ENCODE data around the gene TCF20. TPM values are rescaled to one million over a fixed set of nuclear protein-coding genes. Genes with fewer than 3 reads are reported as not detected.

Gene TCF20
- 19.0 TPM for total RNA-seq

DNA sequence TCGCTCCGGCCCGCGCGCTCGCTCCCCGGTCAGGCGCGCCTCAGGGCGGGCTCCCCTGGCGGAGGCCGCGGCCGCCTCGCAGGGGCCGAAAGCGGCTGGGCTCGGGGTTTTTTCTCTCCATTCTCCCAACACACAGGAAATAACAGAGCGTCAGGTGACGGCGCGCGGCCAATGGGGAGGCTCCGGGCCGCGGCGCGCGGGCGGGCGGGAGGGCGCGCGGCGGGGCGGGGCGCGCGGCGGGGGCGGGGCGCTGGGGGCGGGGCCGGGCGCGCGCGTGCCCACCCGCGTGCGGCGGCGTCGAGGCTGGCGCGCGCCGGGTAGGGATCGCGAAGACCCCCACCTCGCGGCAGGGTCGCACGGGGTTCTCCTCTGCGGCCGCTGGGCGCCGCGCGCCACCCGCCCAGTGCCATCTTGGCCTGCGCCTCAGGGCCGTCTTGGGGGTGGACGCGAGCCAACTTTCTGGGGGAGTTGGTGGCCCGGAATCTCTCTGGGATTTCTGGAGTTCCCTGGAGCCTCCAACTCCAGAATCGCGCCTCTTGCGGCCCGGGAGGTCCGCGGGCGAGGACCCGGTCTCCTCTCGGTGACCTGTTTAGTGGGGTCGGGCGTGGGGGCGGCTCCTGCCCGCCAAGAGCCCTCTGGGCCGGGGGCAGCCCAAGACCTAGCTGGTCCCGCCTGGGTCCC lies at the start of gene TCF20:
Gene TCF20 (minus strand): TSS at position 144 of the 681 bp plus-strand sequence. CDS start 55,348 bp downstream, outside the sequence.
- ATAC-seq: peak; percentile 68
- DNase-seq (ENCODE audit: low spot score): peak; percentile 77

DNA sequence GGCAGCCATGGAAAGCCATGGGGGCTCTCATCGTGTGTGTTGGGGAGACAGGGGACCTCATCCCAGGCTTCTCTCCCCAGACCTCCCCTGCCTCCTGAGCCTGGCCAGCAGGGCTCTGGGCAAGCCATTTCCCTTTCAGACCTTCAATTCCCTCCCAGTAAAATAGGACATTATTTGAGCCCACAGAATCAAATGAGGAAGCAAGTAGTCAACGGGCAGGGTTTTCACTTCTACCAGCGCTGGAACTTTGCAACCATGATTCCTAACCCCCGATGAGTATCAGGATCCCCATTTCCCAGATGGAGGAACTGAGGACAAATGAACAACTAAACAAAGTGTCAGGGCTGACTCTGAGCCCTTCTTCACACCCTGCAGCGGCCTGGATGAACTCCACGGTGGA lies 48.9 kb upstream of the TCF20 start:
- DNase-seq (ENCODE audit: low spot score) (no peak), ATAC-seq (no peak)

DNA sequence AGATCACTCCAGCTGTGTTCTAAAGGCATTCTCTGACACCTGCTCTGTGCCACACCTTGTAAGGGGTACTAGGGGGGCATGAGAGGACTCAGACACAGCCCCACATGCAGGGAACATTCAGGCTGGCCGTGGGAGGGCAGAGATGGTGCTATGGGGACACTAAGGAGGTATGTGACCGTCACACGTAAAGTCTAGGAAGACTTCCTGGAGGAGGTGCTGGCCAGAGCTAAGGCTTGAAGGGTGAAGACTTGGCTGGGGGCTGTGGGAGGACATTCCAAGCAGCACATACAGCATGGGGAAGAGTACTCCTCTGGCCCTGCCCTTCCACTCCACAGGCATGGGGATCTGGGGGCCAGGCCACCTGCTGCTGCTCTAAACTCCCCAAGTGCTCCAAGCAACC lies 48.5 kb upstream of the TCF20 start:
- DNase-seq (ENCODE audit: low spot score) (no peak), ATAC-seq (no peak)

DNA sequence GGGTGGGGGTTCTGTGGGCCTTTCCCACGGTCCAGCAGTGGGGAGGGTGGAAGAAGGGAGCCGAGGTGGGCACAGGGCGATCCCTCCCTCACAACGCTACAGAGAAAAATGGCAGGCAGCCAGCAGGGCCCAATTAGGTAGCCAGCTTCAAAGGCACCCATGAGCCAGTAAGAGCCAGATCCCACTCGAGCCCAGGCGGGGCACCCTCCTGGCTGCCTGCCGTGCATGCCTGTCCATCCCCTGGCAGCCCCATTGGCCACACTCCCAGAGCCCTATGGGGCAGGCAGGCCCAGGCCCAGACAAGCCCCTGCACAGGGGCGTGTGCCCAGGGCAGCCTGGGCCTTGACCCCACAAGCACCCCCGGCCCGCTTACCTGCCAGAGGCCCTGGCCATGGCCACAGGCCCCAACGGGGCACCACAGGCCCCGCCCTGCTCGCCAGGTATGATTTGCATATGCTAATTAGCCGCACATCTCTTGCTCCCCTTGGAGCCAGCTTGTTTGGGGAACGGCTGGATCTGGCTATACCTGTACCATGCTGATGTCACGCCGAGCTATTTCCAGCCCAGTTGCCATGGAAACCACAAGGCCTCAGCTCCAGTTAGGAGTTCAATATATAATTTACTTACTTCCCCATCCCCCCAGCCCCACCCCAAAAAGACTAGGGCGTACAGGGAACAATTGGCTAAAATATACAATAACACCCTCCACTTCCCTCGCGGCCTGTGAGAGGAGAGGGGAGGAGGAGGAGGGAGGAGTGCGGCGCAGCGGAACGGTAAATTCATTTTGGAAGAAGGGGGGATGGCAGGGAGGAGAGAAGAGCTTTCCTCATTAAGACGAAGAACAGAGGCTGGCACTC lies 47.5 kb upstream of the TCF20 start:
- DNase-seq (ENCODE audit: low spot score) (no peak), ATAC-seq (no peak)

DNA sequence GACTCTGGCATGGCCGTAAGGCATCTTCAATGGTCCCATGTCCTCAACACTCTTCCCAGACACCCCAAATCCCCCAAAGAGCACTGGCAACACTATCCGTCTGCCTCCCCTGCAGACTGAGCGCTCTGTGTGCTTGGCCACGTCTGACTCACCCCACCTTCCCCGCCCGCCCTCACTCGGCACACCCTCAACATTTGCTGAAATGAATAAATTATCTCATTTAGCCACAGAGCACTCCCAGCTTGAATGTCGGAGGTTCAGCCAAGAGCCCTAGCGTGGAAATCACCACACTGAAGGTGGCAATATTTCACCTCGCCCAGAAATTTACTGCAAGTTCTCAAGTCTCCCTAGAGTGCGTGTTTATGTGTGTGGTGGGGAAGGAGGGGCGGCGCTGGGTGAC lies 46.6 kb upstream of the TCF20 start:
- DNase-seq (ENCODE audit: low spot score): no peak

DNA sequence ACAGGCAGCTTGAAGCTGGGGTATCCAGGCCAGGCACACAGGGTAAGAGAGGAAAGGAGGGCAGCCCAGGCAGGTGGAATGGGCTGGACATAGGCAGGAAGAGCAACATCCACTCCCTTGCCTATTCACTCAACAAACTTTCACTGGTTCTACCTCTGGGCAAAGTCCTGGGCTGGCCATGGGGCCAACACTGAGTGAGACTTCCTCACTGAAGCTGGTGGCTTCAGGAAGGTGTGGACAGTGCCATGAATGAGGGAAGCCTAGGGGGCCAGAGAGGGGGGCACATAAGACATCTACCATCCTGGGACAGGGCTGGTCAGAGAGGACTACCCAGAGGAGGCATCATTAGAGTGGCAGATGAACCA lies 44.9 kb upstream of the TCF20 start:
- DNase-seq (ENCODE audit: low spot score): no peak
- ATAC-seq: no peak

More for the DNA sequence above, 46.6 kb upstream of the TCF20 start:
- no peak for ATAC-seq

DNA sequence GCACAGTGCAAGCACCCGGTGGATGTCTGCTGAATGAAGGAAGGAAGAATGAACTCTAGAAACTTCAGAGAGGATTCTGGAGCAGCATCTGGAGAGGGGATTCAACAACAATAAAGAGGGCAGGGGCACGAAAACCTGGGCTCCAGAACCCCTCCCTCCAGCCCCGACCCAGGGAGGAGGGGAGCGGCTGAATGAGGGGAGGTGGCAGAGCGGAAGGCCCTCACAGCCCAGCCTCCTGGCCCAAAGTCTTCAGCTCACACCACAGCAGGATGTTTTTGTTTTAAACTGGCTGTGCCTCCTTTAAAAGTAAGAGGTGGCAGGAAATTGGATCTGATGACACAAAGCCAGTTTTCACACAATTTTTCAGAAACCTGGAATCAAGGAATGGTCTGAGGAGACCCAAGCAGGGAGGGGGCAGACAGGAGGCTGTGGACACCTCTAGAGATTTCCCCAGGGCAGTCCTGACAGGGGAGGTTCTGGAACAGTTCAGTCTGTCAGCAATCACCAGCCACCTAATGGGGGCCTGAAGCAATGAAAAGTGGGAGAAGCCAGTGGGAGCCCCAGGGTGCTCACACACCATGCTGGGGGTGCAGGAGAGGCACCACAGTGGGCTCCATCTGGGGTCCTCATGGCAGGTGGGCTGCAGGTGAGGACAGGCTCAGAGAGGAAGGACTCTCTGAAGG lies 44.4 kb upstream of the TCF20 start:
- no peak for ATAC-seq

DNA sequence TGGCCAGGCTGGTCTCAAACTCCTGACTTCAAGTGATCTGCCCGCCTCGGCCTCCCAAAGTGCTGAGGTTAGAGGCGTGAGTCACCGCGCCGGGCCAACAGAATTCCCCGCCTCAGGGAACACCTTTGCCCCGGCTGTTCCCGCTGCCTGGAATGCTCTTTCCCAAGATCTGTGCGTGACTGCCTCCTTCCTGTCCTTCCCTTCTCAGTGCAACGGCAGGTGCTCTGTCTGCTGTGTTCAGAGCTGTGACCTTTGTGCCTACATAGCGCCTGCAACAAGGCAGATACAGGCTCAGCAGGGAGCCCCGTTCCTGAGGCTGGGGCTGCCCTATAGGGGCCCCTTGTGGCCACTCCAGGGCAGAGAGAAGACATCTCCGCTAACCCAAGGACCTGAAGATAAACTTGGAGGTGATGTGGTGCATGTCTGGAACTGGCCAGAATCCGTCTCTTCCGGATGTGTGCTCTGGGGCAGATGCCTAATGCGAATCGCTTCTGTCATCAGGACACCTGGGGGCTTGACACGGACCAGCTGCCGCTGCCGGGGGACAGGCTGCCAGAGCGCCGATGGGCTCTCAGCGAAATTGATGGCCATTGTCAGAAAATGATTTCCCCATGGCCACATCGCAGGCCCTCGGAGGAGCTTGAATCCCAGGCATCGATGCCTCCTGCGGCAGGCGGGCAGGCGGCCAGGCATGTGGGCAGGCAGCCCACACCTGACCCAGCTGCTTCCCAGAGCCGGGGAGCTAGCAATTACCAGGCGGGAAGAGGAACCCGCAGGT lies 43.5 kb upstream of the TCF20 start:
- DNase-seq (ENCODE audit: low spot score) (peak; percentile 70), ATAC-seq (peak; percentile 89)

More for the DNA sequence above, 44.4 kb upstream of the TCF20 start:
- no peak for DNase-seq (ENCODE audit: low spot score)

DNA sequence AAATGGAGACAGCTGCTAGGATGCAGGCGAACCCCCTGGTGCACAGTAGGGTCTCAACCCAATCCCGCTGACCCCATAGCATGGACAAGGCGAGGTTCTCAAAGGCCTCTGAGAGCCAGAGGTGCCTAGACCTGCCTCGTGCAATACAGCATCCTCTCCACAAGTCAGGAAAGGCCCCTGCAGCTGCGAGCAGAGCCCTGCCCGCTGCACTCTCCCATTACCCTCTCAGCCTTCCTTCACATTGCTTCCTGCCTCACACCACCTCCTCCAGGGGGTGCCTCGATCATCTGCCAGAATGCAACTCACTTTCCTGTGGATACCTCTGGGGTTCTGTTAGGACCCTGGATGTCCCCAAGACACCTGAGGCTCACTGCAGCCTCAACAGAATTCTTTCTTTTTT lies 42.8 kb upstream of the TCF20 start:
- DNase-seq (ENCODE audit: low spot score): no peak
- no peak for ATAC-seq

DNA sequence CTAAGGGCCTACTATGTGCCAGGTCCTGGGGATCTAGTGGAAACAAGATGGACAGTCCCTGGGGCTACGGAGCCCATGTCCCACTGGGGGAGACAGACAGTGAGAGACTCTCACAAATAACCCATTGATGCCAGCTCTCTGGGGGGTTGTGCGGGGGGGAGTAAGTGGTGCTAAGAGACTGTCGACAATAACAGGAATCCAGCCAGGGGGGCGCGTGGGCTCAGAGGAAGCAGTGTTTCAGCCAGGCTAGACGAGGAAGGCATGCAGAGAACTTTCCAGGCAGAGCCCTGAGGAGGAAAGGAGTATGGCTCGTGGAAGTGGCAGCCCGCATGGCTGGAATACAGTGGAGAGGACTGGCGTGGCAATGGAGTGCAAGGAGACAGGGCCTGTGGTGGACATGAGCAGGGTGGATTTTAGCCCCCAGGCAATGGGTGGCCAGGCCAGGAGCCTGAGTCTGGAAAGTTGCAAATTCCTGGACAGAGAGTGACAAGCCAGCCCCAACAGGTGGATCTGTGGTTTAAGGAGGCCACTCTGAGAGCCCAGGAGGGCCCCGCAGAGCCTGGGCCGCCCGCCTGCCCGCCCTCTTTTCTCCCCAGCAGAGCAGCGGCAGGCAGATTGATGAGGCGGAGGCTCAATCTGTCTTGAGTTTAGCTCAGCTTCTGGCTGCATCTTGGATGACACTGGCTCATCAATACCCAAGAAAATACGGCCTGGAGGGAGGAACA lies 40.0 kb upstream of the TCF20 start:
- DNase-seq (ENCODE audit: low spot score) (no peak), ATAC-seq (no peak)

DNA sequence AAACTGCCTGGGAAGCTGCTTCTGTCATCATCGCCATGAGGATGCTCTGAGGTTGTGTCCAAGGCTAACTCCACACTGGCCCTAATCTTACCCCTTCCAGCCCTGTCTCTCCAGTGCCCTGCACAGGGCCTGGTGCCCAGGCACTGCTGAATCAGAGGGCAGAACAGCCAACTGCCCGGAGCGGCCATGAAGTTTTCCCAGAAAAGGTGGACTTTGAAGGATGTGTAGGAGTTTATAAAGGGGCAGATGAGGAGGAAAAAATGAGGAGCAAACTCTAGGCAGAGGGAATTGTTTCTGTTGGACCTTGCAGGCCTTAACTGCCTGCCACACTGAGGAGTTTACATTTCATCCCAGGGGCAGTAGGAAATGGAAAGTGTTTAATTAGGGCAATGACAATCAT lies 39.4 kb upstream of the TCF20 start:
- DNase-seq (ENCODE audit: low spot score): no peak
- no peak for ATAC-seq

DNA sequence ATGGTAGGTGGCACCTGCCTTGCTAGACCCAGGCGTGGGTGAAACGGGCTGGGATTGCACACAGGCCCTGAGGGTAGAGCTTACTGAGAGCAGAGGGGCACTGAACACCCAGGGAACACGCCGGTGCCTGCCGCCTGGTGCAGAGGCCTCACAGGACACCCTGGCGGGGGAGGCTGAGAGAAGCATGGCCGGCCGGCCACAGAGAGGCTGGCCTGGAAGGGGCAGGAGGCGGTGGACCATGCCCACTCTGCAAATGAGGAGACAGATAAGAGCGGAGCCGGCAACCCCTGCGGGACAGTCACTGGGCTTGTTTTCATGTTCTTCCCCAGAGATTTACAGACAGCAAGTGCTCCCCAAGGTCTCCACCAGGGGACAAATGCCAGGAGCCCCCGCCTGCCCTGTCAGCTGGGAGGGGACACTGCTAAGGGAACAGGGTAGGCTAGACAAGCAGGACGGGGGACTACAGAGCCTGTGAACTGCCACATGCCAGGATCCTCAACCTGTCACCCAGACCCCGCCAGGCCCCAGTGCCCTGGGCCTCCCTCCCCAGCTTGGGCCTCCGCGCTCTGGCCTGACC lies 38.5 kb upstream of the TCF20 start:
- no peak for DNase-seq (ENCODE audit: low spot score)
- ATAC-seq: no peak

DNA sequence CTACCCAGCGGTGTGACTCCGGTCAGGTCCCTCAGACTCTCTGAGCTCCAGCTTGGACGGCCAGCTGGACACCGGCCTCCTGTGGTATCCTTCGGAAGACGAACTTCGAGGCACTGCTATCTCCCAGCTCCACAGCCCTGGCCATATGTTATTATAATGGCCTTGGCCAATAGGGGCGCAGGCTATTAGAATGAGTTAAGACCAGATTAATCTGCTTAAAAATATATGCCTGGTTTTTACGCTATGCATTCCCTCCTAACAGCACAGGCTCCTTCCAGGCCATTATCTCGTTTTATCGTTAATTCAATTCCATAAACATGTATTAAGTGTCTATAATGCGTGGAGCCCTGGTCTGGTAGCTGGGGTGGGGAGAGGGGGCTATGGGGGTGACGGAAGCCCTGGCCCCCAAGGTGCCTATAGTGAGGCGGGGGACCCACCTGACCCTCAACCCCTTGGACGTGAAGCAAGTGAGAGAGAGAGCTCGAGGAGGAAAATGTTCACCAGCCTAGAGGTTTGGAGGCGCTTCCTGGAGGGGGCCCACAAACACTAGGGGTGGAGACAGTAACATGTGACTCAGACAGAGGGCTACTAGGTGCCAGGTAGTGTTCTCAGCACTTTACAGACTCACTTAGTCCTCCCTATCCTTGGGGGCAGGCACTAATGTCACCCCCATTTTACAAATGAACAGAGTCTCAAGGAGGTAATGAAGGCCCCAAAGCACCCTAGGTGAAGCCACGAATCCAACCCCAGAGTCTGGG lies 37.5 kb upstream of the TCF20 start:
- no peak for ATAC-seq

DNA sequence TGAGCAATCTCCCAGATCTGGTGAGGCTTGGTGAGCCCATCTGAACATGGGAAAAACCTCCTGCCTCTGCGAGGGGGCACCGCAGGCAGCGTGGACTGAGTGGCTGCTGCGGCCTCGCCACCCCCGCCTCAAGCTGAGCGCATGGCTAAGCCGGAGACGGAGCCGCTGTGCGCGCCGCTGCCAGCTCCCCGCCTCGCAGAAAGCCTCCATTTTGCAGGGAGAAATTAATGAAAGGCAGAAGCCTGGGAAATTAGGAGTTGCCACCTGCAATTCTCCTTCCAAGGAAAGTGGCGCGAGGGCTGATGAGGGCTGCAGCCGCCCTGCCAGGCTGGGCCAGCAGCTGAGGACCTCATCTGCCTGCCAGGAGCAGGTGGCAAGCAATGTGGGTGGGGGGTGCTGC lies 35.6 kb upstream of the TCF20 start:
- DNase-seq (ENCODE audit: low spot score) (no peak), ATAC-seq (no peak)

More for the DNA sequence above, 37.5 kb upstream of the TCF20 start:
- DNase-seq (ENCODE audit: low spot score): no peak

DNA sequence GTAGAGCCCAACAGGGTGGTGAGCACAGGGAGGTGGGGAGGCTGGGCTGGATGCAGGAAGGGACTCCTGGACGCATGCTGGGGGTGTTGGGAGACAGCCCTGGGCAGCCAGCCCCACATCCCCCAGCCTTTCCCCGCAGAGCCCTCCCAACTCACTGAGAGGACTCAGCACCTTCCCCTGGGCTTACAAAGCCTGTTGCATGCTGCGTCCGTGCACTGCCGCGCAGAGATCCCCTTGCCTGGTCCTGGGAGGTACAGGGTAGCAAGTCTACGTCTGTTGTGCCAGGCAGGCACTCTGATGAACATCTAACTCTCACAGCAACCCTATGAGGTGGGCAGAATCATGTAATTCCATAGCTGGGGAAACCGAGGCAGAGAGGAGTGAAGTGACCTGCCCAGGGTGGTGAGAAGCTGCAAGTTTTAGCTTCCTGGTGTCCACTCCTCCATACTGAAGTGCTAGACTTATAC lies 33.9 kb upstream of the TCF20 start:
- DNase-seq (ENCODE audit: low spot score) (no peak), ATAC-seq (no peak)

DNA sequence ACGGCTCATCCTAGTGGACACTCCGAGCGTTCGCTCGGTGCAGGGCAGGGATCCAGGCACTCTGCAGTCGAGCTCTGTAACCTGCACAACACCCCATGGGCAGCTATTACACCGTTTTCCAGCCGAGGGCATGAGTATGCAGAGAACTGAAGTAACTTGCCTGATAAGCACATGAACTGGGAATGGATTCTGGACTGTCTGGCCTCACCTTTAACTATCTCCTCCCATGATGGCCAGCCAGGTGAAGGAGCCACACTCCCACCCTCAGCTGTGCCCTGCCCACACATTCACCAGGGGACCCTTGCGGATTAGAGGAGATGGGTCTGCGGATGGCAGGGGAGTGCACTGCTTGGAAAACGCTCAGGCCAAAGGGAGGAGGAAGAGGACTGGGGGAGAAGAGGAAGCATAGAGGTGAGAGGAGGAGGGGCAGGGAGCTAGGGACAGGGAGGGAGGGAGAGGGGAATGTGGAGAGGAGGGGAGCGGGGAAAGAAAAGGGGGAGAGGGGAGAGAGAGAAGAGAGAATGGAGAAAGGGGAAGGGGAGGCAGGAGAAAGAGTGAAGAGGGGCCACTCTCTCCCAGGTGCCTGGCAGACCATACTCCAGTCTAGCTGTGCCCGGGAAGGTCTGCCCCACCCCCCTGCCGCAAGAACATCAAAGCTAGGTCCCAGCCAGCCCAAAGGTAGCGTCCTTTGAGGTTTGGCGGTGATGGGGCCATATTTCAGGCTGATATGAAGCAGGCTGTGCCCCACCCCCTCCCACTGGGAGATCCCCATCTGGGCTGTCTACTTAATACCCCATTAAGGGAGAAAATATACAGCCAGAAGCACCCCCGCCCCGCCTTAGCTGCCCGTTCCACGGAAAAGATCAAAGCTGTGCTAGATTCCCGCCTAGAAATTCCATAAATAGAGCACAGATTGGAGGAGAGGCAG lies 33.2 kb upstream of the TCF20 start:
- ATAC-seq (peak; percentile 16), DNase-seq (ENCODE audit: low spot score) (no peak)

DNA sequence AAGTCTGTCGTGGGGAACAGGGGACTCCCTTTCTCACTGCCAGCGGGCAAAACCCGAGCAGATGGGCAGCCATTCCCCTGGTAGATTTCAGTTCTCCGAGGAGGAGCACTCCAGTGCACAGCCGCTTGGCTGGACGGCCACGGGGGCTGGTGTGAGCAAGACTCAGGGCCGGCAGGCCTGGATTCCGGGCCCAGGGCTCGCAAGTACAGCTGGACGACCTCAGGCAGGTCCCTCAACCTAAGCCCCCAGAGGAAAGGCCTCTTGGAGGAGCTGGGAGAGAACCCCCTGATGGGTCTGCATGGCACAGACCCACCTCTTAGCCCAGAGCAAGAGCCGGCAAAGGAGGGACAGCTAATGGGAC lies 31.3 kb upstream of the TCF20 start:
- ATAC-seq (no peak), DNase-seq (ENCODE audit: low spot score) (no peak)

DNA sequence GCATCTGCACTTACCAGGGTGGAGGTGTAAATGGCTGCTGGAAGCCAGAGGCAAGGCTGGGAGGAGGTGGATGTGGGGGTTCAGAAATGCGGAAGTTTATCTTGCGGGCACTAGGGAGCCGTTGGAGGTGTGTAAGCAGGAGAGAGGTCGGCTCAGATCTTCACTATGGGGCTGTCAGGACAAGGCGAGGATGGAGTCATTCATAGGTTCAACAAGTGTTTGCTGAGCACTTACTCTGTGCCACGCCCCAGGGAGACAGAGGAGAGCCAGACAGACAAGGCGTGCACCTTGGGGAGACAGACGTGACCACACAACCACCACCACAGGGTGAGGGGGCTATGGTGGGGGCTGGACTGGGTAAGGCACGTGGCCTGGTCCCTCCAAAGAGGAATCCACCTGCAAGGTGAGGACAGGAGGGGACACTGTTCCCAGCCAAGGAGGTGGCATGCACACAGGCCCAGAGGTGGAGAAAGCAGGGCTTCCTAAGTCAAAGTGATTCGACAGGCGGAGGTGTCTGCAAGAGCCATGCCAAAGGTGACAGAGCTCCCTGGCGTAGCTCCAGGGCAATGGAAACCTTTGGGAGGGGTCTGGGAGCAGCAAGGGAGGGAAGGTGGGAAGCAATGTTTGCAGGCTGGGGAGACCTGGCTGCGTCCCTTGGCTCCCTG lies 30.8 kb upstream of the TCF20 start:
- DNase-seq (ENCODE audit: low spot score) (no peak), ATAC-seq (no peak)
